CD4-positive, alpha-beta T cell treated with Interferon gamma for 1 hour (primary cell): ENCODE data around the gene RPS19.

Experiments
- DNase-seq: peaks from one replicate; pipeline ENCODE4 v3.0.0-alpha.2; 2020

RPS19 gene

GRCh38 chr19:41917676-41918075 is 57.6 kb downstream of the RPS19 start:
- DNase-seq, result no peak

- DNase-seq, result no peak
Observed at GRCh38 chr19:41918095-41918494, 58.0 kb downstream of the RPS19 start.

GRCh38 chr19:41918653-41919244 is 58.7 kb downstream of the RPS19 start:
- no peak for DNase-seq

- DNase-seq, result no peak
Observed at GRCh38 chr19:41919948-41920712, 60.1 kb downstream of the RPS19 start.

GRCh38 chr19:41920882-41921576 is 61.0 kb downstream of the RPS19 start:
- DNase-seq, result no peak

GRCh38 chr19:41921577-41922576 is 61.8 kb downstream of the RPS19 start:
- no peak for DNase-seq
